Adipose tissue (tissue), 3 donors: ENCODE measurements around the gene SATB2. TPM values are rescaled to one million over a fixed set of nuclear protein-coding genes. Genes with fewer than 3 reads are reported as not detected.

ENCODE experiments used
- H3K27ac ChIP-seq: one replicate; pipeline ENCODE4 v1.5.1; 2013; ENCODE audit warnings: low read depth, low read length
- WGBS, 3 donors: extraction: QIAGEN DNeasy Blood & Tissue Kit; methylation state at CpG; one replicate each; pipeline ENCODE4 v1.1.7; 2013; 5-methylcytosine and 5-hydroxymethylcytosine counted together
- polyA plus RNA-seq, 3 donors: library from polyadenylated mRNA; stranded (reverse); fragments of 200-250 nt; gene quantifications; one replicate each; pipeline ENCODE4 v1.2.3, GENCODE V29; 2013
- donor health status: healthy with polysubstance abuse.
- donor health status: Bipolar disorder and iron deficiency.
- donor health status: healthy.

Gene SATB2
- polyA plus RNA-seq, 3 donors: 0.68 to 1.8 (median 1.6) TPM

DNA sequence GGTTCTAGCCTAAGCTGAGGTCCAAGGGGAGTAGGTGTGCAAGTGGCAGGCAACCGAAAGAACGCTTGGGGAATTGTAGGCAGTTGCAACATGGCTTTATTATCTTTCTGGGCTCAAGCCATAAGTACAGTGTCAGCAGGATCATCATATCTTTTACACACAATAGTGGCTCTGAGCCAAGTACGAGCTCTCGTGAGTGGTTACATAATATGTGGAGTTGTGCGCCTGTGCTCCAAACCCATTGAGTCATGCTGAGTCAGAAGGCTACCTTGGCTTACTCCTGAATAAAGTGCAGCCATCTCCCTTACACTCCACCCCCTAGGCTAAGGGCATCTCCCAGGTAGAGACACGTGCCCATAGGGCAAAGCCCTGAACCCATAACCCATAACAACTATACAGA lies 233.9 kb downstream of the SATB2 start:
- WGBS, 3 donors: 80 to 82% (median 81%) methylated on average over 6 of the region's 6 CpGs
- H3K27ac ChIP-seq: no peak overlapping the region

DNA sequence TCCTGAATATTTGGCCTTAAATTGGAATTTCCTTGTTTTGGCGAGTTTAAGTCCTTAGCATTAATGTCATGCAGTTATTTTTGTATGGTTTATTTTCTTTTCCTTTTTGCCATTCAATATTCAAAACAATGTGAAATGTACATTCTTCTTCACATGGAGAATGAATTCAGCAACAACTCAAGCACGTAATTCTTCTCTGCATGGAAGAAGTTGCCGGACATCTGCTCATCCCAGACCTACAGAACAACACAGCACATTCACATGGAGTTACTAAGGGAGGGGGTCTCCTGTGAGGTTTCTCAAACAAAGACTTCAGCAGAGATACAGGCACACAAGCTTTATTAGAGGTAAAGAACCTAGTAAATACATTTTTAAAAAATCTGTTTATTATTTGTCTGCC lies 236.8 kb downstream of the SATB2 start:
- 76 to 88% (median 83%) methylated on average over 3 of the region's 3 CpGs for WGBS, 3 donors
- H3K27ac ChIP-seq: no peak overlapping the region

DNA sequence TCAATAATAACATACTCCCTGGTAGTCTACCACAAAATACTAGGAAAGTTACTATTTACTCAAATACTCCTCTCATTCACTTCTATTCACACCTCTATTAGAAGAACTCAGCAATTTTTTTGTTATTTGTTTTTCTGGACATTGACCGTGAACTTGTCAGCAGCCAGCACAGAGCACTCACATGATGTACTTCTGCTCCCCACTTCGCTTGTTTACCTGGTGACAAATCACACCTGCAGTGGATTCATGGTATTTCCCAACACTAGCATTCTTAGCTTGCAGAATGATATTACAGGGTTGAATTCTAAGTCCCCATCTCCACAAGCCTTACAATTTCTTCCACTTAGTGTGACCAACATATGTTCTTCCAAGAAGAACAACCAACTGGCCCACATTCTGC lies 238.2 kb downstream of the SATB2 start:
- WGBS, 3 donors: 32 to 87% (median 81%) methylated on average over 2 of the region's 2 CpGs
- H3K27ac ChIP-seq: no peak overlapping the region
